CD14-positive monocyte (primary cell): ENCODE measurements around the gene INPP4A. TPM values are rescaled to one million over a fixed set of nuclear protein-coding genes. Genes with fewer than 3 reads are reported as not detected.

Experiments used
- DNase-seq, 3 donors: peaks; one replicate each; pipeline ENCODE4 v3.0.0-alpha.2; 2011 to 2022
- H2AFZ ChIP-seq: 2 replicates; pipeline ENCODE4 v1.6.0; 2012; ENCODE audit warnings: mild to moderate bottlenecking, low read depth, low read length, inconsistent platforms; ENCODE audit not compliant: insufficient read depth, poor library complexity, severe bottlenecking
- H3K27ac ChIP-seq, 2 donors: 1 replicate in 1 of 2; 2 replicates in 1 of 2; pipeline ENCODE4 v1.5.1; 2012 to 2013; ENCODE audit warnings: low read length in 2 of 2, control low read depth in 1 of 2, inconsistent platforms in 1 of 2, low read depth in 1 of 2, mild to moderate bottlenecking in 1 of 2
- H3K27me3 ChIP-seq, 2 donors: one replicate each; pipeline versions ENCODE4 v1.6.0 to v1.6.1; 2011 to 2013; ENCODE audit warnings: low read length in 2 of 2; ENCODE audit not compliant: control insufficient read depth in 2 of 2, insufficient read depth in 2 of 2
- H3K36me3 ChIP-seq, 2 donors: replicated peaks in 1 of 2; 1 replicate in 1 of 2; 2 replicates in 1 of 2; pipeline versions ENCODE4 v1.5.1 to v1.6.1; 2012 to 2013; ENCODE audit warnings: low read length in 2 of 2, control low read depth in 1 of 2, inconsistent platforms in 1 of 2, mild to moderate bottlenecking in 1 of 2; ENCODE audit not compliant: insufficient read depth in 2 of 2, control insufficient read depth in 1 of 2
- H3K4me1 ChIP-seq, 2 donors: 1 replicate in 1 of 2; 2 replicates in 1 of 2; pipeline versions ENCODE4 v1.5.1 to v1.6.1; 2012 to 2013; ENCODE audit warnings: low read length in 2 of 2, control low read depth in 1 of 2, inconsistent platforms in 1 of 2, mild to moderate bottlenecking in 1 of 2, moderate library complexity in 1 of 2; ENCODE audit not compliant: insufficient read depth in 2 of 2, control insufficient read depth in 1 of 2
- H3K4me2 ChIP-seq: replicated peaks from 2 replicates; pipeline ENCODE3; 2012; ENCODE audit warnings: low read length, moderate library complexity, mild to moderate bottlenecking; ENCODE audit not compliant: poor library complexity, severe bottlenecking; ENCODE audit errors: extremely low read depth
- H3K4me3 ChIP-seq, 3 experiments: fragments of 200-600 bp in 1 of 3; sonication (generic) in 1 of 3; replicated peaks in 1 of 3; 1 replicate in 2 of 3; 2 replicates in 1 of 3; pipeline ENCODE4 v1.5.1; 2011 to 2013; ENCODE audit warnings: low read length in 3 of 3, mild to moderate bottlenecking in 3 of 3, control low read depth in 2 of 3, low read depth in 2 of 3, inconsistent platforms in 1 of 3, moderate library complexity in 1 of 3
- H3K79me2 ChIP-seq: 2 replicates; pipeline ENCODE4 v1.6.0; 2012; ENCODE audit warnings: mild to moderate bottlenecking, control low read depth, inconsistent platforms, low read length, moderate library complexity; ENCODE audit not compliant: insufficient read depth
- H3K9ac ChIP-seq: 2 replicates; pipeline ENCODE4 v1.6.0; 2017; ENCODE audit warnings: low read length, mild to moderate bottlenecking; ENCODE audit not compliant: insufficient read depth, poor library complexity, severe bottlenecking
- H3K9me3 ChIP-seq, 2 donors: replicated peaks in 1 of 2; 1 replicate in 1 of 2; 2 replicates in 1 of 2; pipeline versions ENCODE4 v1.5.1 to v1.6.1; 2012 to 2013; ENCODE audit warnings: low read length in 2 of 2, control low read depth in 1 of 2; ENCODE audit not compliant: control insufficient read depth in 1 of 2, insufficient read depth in 1 of 2
- H4K20me1 ChIP-seq: 2 replicates; pipeline ENCODE4 v1.6.0; 2012; ENCODE audit warnings: mild to moderate bottlenecking, low read length, control low read depth, moderate library complexity; ENCODE audit not compliant: insufficient read depth
- H3K27ac Mint-ChIP-seq, 7 donors: one replicate each; pipeline ENCODE4 v1.8.0; 2020; ENCODE audit warnings: mild to moderate bottlenecking in 7 of 7, mixed read lengths in 7 of 7, moderate library complexity in 6 of 7, inconsistent platforms in 2 of 7
- H3K27me3 Mint-ChIP-seq, 3 donors: one replicate each; pipeline ENCODE4 v1.8.0; 2021 to 2022; ENCODE audit warnings: low read depth in 3 of 3, mild to moderate bottlenecking in 3 of 3, mixed read lengths in 3 of 3, moderate library complexity in 3 of 3, inconsistent platforms in 1 of 3
- H3K36me3 Mint-ChIP-seq, 2 donors: one replicate each; pipeline ENCODE4 v1.8.0; 2020; ENCODE audit warnings: mixed read lengths in 2 of 2, inconsistent platforms in 1 of 2, mild to moderate bottlenecking in 1 of 2
- H3K4me1 Mint-ChIP-seq: one replicate; pipeline ENCODE4 v1.8.0; 2020; ENCODE audit warnings: mild to moderate bottlenecking, mixed read lengths
- H3K4me3 Mint-ChIP-seq, 2 donors: one replicate each; pipeline ENCODE4 v1.8.0; 2020; ENCODE audit warnings: mild to moderate bottlenecking in 2 of 2, mixed read lengths in 2 of 2, moderate library complexity in 1 of 2
- H3K9me3 Mint-ChIP-seq, 7 donors: one replicate each; pipeline ENCODE4 v1.8.0; 2020 to 2022; ENCODE audit warnings: mixed read lengths in 7 of 7, mild to moderate bottlenecking in 6 of 7, moderate library complexity in 6 of 7, inconsistent platforms in 2 of 7
- CTCF ChIP-seq: fragments of 200-600 bp; IDR thresholded peaks from one replicate; pipeline ENCODE4 v1.8.0; 2022; ENCODE audit warnings: antibody characterized with exemption, mild to moderate bottlenecking
- WGBS: methylation state at CpG from one replicate; pipeline ENCODE4 v1.1.5; 2013; ENCODE audit warnings: missing lambda C conversion rate; ENCODE audit not compliant: insufficient coverage; 5-methylcytosine and 5-hydroxymethylcytosine counted together
- intact Hi-C, 2 donors: fragments of 100-400 bp; cut with micrococcal nuclease; formaldehyde crosslinking; loops; one replicate each; pipeline versions ENCODE4 v1.15.0 to v1.15.1; 2023
- polyA plus RNA-seq, 3 donors: library from polyadenylated mRNA; depleted of rRNA in 1 of 3; unstranded in 2 of 3; stranded (reverse) in 1 of 3; fragments of 300-500 nt in 2 of 3; fragments of >200 nt in 1 of 3; fragmentation: Illumina TruSeq in 2 of 3; gene quantifications; 1 replicate in 2 of 3; 2 replicates in 1 of 3; pipeline ENCODE4 v1.2.3, GENCODE V29; 2012 to 2021

Gene INPP4A
- polyA plus RNA-seq, 3 donors, result 13.7 to 52.4 (median 20.7) TPM

GRCh38 chr2:98452396-98453027, 7.9 kb downstream of the INPP4A start:
- Histone ChIP-seq H4K20me1 (peaks cover 70% of the 10 kb centered on the region), H3K4me1 (peaks cover 56 to 65% of the 10 kb centered on the region in 2 donors), H3K9ac (no peak overlapping the region), H3K9me3 (no peaks in the 10 kb centered on the region), H3K4me2 (no peak overlapping the region), H3K27ac (peak overlapping the region; percentile 19 to 24), H3K36me3 (peaks cover 0 to 6% of the 10 kb centered on the region in 2 donors), H3K27me3 (no peaks in the 10 kb centered on the region), H2AFZ (no peak overlapping the region), H3K79me2 (peaks cover 96% of the 10 kb centered on the region), H3K4me3 (no peak overlapping the region)
- WGBS, result 96% methylated on average over 5 of the region's 7 CpGs
- H3K27me3 Mint-ChIP-seq, result peaks cover 0 to 2% (median 0%) of the 10 kb centered on the region in 3 donors
- peaks cover 26 to 28% of the 10 kb centered on the region in 2 donors for H3K36me3 Mint-ChIP-seq
- H3K4me3 Mint-ChIP-seq, result no peak overlapping the region
- H3K27ac Mint-ChIP-seq, result peak overlapping the region in 5 of 7 donors; percentile 30 to 99 (median 97)
- DNase-seq, result no peak
- peaks cover 81% of the 10 kb centered on the region for H3K4me1 Mint-ChIP-seq
- intact Hi-C loops, result loop anchor here in 1 of 2 donors (10.0 kb wide), 1 partner anchor 152 kb away; the partner anchor contains the start of genes COA5 and UNC50
- peaks cover 0 to 2% (median 0%) of the 10 kb centered on the region in 7 donors for H3K9me3 Mint-ChIP-seq
- no peak for TF ChIP-seq CTCF

DNA sequence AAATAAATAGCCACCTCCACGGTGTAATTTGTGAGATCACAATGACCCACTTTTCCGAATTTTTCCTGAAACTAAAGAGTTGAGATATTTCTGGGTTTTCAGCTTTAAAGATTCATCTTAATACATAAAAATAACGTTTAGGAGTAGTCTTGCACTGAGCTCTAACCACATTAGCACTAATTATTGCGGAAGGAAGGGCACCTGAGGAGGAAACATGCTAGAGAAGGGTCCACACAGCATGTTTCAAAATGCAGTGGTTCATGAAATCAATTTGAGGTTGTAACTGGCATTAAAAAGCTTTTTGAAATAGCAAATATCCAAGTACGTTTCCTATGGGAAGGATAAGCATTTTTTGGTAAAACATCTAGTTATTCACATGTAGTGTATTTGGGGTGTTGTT, 8.4 kb downstream of the INPP4A start:
- Histone ChIP-seq H3K79me2 (peaks cover 96% of the 10 kb centered on the region), H2AFZ (no peak overlapping the region), H3K27ac (peak overlapping the region in 1 of 2 donors; percentile 97), H3K27me3 (no peaks in the 10 kb centered on the region), H3K4me3 (peak overlapping the region in 1 of 3 experiments; percentile 1), H3K36me3 (peaks cover 0 to 6% of the 10 kb centered on the region in 2 donors), H3K4me1 (peaks cover 56 to 65% of the 10 kb centered on the region in 2 donors), H3K9ac (no peak overlapping the region), H4K20me1 (peaks cover 66% of the 10 kb centered on the region), H3K4me2 (no peak overlapping the region), H3K9me3 (no peaks in the 10 kb centered on the region)
- intact Hi-C loops, result loop anchor here in 1 of 2 donors (10.0 kb wide), 1 partner anchor 152 kb away; the partner anchor contains the start of genes COA5 and UNC50
- Mint-ChIP-seq H3K4me3 (no peak overlapping the region), H3K9me3 (peaks cover 0 to 2% (median 0%) of the 10 kb centered on the region in 7 donors), H3K27me3 (no peaks in the 10 kb centered on the region), H3K36me3 (peaks cover 26 to 31% of the 10 kb centered on the region in 2 donors), H3K27ac (peak overlapping the region in 6 of 7 donors; percentile 97 to 99 (median 98)), H3K4me1 (peaks cover 83% of the 10 kb centered on the region)
- WGBS, result 32% methylated on average over 2 of the region's 5 CpGs
- no peak for DNase-seq
- TF ChIP-seq CTCF, result no peak
